NCI-H526 treated with DMSO at 0.1 percent for 48 hours (cell line): ENCODE data around the gene LGI1.

Experiments
- DNase-seq: peaks from one replicate; lab custom pipeline; 2025; lab: John Stamatoyannopoulos, UW

LGI1 gene

GRCh38 chr10:93757801-93758507, at the start of gene LGI1:
Gene LGI1, plus strand, starts transcription at chr10:93757936. Its CDS starts 209 bp downstream, at chr10:93758145.
- DNase-seq = no peak

DNA sequence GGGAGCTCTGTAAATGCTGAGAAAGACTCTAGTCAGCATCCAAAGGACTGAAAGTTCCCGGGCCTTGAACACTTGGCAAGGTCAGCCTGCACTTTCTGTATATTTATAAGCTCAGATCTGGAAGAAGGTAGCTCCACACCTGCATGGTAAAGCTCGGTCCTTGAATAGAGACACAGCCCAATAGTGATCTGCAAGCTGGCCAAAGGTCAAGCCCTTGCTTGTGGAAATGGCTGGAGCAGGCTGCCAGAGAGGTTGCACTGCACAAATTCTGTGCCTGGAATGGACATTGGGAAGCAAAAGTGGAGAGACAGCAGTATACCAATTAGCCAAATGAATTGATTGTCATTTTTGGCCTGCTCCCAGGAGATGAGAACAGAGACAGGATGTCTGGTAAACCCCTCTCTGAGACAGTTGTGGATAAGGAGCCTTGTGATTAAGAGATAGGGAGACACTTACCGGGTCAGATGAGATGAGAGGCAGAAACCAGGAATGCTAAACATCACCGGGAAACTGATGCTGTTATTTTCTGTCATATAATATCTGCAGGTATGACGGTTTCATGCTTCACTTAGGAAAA, 47.3 kb upstream of the LGI1 start:
- no peak for DNase-seq

DNA sequence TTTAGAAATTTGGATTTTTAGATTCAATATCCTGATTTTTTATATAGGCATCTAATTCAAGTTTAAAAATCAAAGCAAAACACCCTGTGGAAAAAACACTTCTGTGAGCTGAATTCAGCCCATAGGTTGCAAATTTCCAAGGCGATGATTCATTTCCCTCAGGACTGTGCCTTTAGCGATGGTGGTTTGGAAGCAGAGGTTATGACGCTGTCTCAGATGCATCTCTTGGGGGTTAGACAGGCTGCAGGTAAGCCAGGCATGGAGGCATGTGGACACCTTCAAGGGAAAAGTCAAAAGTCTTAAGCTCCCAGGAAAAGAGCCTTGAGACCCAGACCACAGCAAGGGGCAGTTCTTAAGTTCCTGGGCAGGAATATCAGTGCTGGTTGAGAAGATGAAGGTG, 45.8 kb upstream of the LGI1 start:
- no peak for DNase-seq

DNA sequence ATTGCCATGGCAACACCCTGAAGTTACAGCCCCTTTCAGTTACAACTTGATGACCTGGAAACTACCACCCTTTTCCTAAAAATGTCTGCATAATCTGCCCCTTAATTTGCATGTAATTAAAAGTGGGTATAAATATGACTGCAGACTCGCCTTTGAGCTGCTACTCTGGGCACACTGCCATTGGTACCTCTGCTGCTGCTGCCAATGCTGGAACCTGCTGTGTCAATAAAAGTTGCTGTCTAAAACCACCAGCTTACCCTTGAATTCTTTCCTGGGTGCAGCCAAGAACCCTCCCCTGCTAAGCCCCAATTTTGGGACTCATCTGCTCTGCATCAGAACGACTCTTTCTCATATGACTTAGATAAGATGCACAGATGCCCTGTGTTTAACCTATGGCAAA, 45.1 kb upstream of the LGI1 start:
- DNase-seq = no peak

- DNase-seq = no peak
Observed at GRCh38 chr10:93715345-93715744, 42.4 kb upstream of the LGI1 start.

GRCh38 chr10:93716766-93717165, 41.0 kb upstream of the LGI1 start:
- DNase-seq = no peak

- no peak for DNase-seq
Observed at GRCh38 chr10:93718937-93719725, 38.6 kb upstream of the LGI1 start.

GRCh38 chr10:93719901-93720300, 37.8 kb upstream of the LGI1 start:
- DNase-seq = no peak

DNA sequence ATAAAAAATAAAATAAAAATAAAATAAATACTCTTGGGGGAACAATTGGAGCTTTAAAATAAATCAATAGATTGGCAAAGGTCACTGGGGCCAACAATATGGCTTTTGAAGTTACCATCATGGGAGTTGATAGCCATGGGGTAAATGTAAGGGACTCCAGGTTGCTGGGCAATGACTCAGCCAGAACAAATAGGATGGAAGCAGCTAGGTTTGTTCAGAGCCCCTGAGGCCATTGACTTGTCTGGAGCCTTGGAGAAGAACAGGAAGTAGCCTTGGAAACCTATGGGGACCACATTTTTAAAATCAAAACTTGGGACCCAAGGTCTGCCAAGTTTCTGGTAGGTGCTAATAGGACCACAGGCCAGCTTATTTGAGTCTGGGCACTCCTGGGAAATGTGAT, 35.2 kb upstream of the LGI1 start:
- no peak for DNase-seq

- no peak for DNase-seq
Observed at GRCh38 chr10:93723153-93723552, 34.6 kb upstream of the LGI1 start.

DNA sequence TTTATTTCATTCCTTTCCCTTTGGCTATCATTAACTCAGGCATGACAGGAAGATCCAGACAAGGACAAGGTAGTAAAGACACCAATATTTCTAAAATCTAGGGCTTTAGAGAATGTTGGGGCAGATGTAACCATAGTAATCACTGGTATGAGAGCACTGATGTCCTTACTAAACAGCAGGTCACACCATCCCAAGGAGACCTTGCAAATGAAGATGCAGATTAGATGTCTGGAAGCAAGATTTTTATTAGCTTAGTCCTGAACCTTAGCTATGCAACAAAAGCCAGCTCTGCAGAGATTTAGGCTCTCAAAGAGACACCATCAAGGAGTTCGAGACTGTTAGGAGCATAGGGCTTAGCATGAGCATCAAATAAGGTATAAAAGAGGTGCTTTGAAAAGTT, 31.7 kb upstream of the LGI1 start:
- no peak for DNase-seq

DNA sequence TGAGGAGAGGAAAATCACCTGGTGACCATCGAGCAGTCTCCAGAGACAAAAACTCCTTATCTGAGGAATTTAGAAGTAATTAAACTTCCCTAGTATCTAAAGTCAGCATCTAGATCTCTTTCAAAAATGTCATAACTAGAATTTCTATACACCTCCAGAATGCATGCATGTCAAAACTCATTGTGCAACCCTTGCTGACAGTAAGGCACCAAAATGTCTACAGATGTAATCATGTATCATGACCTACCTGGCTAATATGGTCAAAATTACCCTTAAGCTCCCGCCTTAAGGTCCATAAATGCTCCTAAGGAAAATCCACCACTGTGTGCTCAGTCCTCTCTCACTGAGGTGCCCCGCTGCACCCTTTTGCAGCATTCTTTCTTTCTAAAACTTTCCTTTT, 16.4 kb upstream of the LGI1 start:
- no peak for DNase-seq

- DNase-seq = no peak
Observed at GRCh38 chr10:93742633-93743349, 14.9 kb upstream of the LGI1 start.

- DNase-seq = no peak
Observed at GRCh38 chr10:93745408-93746065, 12.2 kb upstream of the LGI1 start.

GRCh38 chr10:93746844-93747284, 10.9 kb upstream of the LGI1 start:
- peak; percentile 21 for DNase-seq

- DNase-seq = no peak
Observed at GRCh38 chr10:93749218-93749799, 8.4 kb upstream of the LGI1 start.

- no peak for DNase-seq
Observed at GRCh38 chr10:93751124-93751523, 6.6 kb upstream of the LGI1 start.

- no peak for DNase-seq
Observed at GRCh38 chr10:93751832-93752231, 5.9 kb upstream of the LGI1 start.

DNA sequence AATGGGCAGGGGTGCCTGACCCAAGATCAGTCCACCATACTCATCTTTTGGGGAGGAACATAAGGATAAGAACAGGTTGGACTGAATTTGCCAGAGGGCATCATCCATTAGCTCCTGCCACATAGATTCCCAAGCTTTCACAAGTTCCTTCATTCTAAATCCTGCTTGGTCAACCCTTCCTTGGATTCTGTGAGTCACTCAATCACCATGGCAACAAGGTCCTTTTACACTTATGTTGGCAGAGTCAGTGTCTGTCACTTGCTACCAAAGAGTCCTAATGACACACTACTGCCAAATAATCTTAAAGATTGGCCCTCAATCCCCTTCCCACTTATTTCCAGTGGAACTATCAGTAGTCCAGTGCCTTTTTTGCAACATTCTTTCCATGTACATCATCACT, 5.0 kb upstream of the LGI1 start:
- DNase-seq = no peak

- DNase-seq = no peak
Observed at GRCh38 chr10:93753621-93754250, 4.0 kb upstream of the LGI1 start.

DNA sequence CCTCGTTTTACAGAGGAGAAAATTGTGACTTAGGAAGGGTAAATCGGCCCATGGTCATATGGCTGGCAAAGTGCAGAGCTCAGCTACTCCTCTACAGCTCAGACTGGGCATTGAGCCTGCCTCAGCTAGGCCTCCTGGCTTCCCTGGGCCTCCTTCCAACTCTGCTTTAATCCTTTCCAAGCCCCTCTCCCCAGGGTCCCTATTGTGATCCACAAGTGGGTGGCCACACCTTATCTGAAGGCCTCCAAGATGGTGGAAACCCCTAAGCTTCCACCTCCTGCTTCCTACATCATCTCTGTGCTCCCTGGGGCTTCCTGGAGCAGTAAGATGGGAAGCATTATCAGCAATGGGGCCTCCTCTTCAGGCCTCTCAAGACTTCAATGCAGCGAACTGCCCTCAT, 3.0 kb upstream of the LGI1 start:
- DNase-seq = no peak
